Spinal cord (tissue), 10 donors: ENCODE data around the gene NCAPH2. TPM values are rescaled to one million over a fixed set of nuclear protein-coding genes. Genes with fewer than 3 reads are reported as not detected.

ENCODE experiments used
- DNase-seq, 6 donors: peaks; one replicate each; pipeline versions ENCODE4 v3.0.0 to v3.0.0-alpha.2; 2013 to 2015; ENCODE audit warnings: low spot score in 6 of 6, low read depth in 4 of 6
- H3K27ac ChIP-seq: one replicate; pipeline ENCODE4 v1.5.1; 2013; ENCODE audit warnings: low read depth, low read length, control low read depth
- H3K27me3 ChIP-seq: one replicate; pipeline ENCODE4 v1.6.1; 2013; ENCODE audit warnings: low read length; ENCODE audit not compliant: control insufficient read depth, insufficient read depth
- H3K36me3 ChIP-seq: one replicate; pipeline ENCODE4 v1.6.1; 2013; ENCODE audit warnings: low read length; ENCODE audit not compliant: control insufficient read depth, insufficient read depth
- H3K4me1 ChIP-seq: one replicate; pipeline ENCODE4 v1.6.1; 2013; ENCODE audit warnings: low read length; ENCODE audit not compliant: control insufficient read depth, insufficient read depth
- H3K4me3 ChIP-seq: one replicate; pipeline ENCODE4 v1.5.1; 2013; ENCODE audit warnings: low read depth, low read length, control low read depth
- H3K9me3 ChIP-seq: one replicate; pipeline ENCODE4 v1.6.1; 2013; ENCODE audit warnings: low read length; ENCODE audit not compliant: control insufficient read depth, insufficient read depth
- WGBS: methylation state at CpG from one replicate; pipeline ENCODE4 v1.1.5; 2013; ENCODE audit warnings: missing lambda C conversion rate; ENCODE audit not compliant: insufficient coverage; 5-methylcytosine and 5-hydroxymethylcytosine counted together
- polyA plus RNA-seq, 2 donors: library from polyadenylated mRNA; unstranded; fragments of 120-200 nt; gene quantifications; one replicate each; pipeline ENCODE4 v1.2.1, GENCODE V29; 2013; ENCODE audit not compliant: insufficient read length in 2 of 2
- total RNA-seq, 2 donors: library from RNA; depleted of rRNA in 1 of 2; stranded (reverse); fragments of 120-200 nt in 1 of 2; fragments of >200 nt in 1 of 2; gene quantifications; one replicate each; pipeline versions ENCODE4 v1.2.3 to v1.2.4, GENCODE V29; 2013 to 2014
- donor health status: healthy.

Gene NCAPH2
- total and polyA plus RNA-seq, 4 donors, result 32.8 to 86.9 (median 67.9) TPM

DNA sequence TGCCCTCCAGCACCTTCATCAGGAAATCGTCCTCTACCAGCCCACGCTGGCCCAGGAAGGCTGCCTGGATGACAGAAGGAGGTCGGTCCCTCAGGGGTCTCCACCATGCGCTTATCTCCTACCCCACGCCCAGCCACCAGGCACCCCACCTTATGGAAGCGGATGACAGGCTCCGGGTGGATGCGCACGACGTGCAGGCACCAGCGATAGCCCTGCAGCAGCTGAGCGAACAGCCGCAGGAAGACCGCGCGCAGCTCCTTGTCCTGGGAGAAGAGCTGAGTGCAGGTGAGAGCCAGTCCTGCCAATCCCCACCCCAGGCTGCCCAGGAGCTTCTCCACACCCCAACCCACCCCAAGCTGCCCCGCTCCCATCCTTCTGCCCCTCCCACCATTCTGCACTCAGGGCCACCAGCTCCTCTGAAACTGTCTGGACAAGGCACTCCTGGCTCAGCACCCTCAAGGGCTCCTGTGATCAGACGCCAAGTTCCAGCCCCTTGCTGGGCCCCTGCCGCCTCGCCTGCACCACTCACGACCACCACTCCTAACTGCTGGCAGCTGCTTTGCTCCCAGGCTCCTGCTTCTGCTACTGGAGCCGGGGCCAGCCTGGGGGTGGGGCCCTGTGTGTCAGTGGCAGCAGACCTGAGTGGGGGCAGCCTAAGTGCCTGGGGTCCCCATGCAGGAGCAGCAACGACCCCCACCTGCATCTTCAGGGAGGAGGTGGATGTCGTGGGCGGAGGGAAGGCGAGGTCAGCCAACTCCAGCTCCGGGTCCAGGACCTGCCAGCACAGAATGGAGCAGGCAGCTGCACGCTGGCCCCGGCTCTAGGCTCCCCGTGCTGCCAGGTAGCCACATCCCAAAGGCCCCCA, 42.7 kb upstream of the NCAPH2 start:
- DNase-seq, result no peak
- Histone ChIP-seq H3K4me1 (peaks cover 7% of the 10 kb centered on the region), H3K9me3 (no peaks in the 10 kb centered on the region), H3K4me3 (no peak overlapping the region), H3K36me3 (peaks cover 99% of the 10 kb centered on the region), H3K27ac (no peak overlapping the region), H3K27me3 (no peaks in the 10 kb centered on the region)
- WGBS, result 92% methylated on average over 25 of the region's 30 CpGs

DNA sequence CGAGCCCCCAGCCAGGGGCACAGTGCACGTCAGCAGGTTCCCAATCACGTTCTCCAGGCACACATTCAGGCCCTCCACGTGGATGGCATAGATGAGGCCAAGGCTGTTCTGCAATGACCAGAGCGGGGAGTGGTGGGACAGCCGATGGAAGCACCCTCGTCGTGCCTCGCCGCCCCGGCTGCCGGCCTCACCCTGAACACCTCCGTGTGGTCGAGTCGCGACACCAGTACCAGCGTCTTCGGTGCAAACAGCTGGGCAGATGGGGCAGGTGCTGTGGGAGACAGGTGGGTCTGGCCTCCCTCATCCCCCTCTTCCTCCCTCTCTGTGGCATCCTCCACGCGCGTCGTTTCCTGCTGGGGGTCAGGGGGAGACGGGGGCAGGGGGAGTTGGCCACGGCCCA, 40.7 kb upstream of the NCAPH2 start:
- H3K4me1 ChIP-seq, result peaks cover 26% of the 10 kb centered on the region
- peaks cover 99% of the 10 kb centered on the region for H3K36me3 ChIP-seq

DNA sequence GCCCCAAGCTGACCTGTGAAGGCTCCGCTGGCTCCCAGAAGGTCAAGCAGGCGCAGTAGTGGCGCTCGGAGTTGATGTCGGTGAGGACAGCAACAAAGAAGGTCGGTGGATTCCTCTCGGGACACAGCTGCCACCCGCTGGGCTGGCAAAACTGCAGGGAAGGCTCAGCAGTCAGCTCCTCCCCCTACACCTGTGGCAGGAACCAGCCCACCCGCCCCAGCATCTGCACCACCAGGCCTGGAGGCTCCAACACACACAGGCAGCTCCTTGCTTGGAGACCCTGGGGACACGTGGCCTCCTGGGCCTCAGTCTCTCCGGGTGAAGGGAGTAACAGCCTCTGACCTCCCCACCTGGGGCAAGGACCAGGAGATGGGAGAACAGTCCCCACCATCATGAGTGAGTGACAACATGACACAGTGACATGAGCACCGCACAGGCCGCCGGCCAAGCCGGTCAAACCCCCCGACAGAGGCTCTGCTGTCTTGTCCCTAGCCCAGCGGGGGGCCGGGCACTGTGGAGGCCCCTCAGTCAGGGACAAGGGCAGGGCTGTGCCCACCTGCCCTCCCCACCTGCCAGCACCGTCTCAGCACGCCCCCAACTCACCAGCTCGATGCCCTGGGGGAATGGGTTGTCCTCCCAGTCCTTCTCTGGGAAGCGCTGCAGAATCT, 40.1 kb upstream of the NCAPH2 start:
- peaks cover 32% of the 10 kb centered on the region for H3K4me1 ChIP-seq
- no peak overlapping the region for H3K4me3 ChIP-seq
- 91% methylated on average over 15 of the region's 22 CpGs for WGBS
- DNase-seq, result no peak
- H3K27me3 ChIP-seq, result no peaks in the 10 kb centered on the region
- no peak overlapping the region for H3K27ac ChIP-seq
- H3K9me3 ChIP-seq, result no peaks in the 10 kb centered on the region
- peaks cover 99% of the 10 kb centered on the region for H3K36me3 ChIP-seq

More for the DNA sequence above, 40.7 kb upstream of the NCAPH2 start:
- H3K4me3 ChIP-seq, result no peak overlapping the region
- WGBS, result 88% methylated on average over 7 of the region's 24 CpGs
- no peak overlapping the region for H3K27ac ChIP-seq
- no peak for DNase-seq
- H3K27me3 ChIP-seq, result no peaks in the 10 kb centered on the region
- H3K9me3 ChIP-seq, result no peaks in the 10 kb centered on the region

DNA sequence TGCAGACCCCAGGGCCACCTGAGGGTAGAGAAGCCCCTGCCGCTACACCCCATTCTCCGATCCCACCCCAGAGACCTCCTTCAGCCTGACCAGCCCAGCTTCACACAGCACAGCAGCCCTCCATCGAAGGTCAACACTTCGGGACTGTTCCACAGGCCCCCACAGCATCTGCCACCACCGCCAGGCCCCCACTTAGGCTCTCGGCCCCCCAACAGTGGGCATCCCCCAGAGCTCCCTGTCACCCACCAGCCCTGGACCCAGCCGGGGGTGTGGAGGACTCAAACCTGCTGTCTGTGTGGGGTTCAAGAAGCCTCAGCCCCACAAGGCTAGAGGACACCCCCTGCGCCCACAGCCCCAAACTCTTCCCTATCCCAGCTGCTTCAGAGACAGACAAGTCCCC, 39.4 kb upstream of the NCAPH2 start:
- no peaks in the 10 kb centered on the region for H3K9me3 ChIP-seq
- H3K27me3 ChIP-seq, result no peaks in the 10 kb centered on the region
- H3K27ac ChIP-seq, result no peak overlapping the region
- H3K4me3 ChIP-seq, result no peak overlapping the region
- 95% methylated on average over 6 of the region's 8 CpGs for WGBS
- H3K36me3 ChIP-seq, result peaks cover 95% of the 10 kb centered on the region
- peaks cover 39% of the 10 kb centered on the region for H3K4me1 ChIP-seq
- DNase-seq, result no peak

DNA sequence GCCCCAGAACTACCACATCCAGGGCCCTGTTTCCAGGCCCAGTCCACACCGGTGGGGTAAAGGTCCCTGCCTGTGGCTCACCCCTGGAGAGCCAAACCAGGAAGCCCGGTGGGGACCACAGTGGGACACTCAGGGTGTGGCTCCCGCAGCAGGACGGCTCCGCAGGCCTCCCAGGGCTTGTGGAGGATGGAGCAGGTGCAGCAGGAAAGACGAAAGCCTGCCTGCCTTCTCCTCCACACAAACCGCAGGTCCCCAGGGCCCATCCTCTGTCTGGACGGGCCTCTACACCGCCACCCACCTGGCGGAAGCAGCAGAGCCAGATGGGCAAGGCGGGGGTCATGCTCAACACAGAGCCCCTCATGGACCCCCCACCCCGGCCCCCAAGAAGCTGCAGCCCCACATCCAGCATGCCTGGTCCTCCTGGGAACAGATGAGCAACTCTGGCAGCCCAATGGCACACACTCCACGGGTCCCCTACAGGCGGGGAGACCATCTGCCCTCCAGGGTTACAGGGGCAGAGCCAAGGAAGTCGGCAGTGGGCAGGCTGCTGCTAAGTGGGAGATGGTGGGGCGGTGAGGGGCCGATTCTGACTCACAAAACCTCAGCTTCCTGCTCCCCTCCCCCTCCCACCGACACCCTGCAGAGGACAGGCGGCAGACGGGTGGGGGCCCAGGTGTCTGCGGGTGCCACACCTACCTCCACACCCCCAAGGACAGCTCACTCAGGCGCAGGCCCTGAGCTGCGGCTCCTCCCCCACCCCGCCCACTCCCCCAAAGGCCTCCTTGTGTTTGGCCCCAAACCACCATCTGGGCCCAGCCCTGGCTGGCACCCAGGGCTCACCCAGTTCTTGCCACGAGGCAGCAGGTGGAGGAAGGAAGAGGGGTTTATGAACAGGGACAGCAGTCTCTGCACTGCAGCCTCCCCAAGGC, 38.4 kb upstream of the NCAPH2 start:
- Histone ChIP-seq H3K27ac (no peak overlapping the region), H3K9me3 (no peaks in the 10 kb centered on the region), H3K27me3 (no peaks in the 10 kb centered on the region), H3K4me3 (no peak overlapping the region), H3K4me1 (peaks cover 44% of the 10 kb centered on the region), H3K36me3 (peaks cover 85% of the 10 kb centered on the region)
- DNase-seq, result no peak
- 56% methylated on average over 19 of the region's 25 CpGs for WGBS

DNA sequence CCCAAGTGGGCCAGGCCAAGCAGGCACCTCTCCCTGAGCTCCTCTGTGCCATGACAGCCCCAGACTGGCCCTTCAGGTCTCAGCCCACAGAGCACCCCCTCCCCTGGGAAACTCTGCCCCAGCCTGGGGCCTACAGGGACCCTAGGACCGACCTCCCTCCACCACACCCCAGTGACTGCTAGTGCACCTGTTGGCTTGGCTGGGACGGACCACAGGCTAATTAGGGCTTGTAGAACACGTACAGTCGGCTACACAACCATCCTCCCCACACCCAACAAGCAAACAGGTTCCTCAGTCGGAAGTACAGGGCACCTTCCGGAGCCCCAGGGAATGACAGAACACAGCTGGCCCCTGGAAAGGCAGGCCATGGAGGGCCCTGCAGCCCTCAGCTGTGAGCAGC, 37.5 kb upstream of the NCAPH2 start:
- H3K4me3 ChIP-seq, result no peak overlapping the region
- H3K4me1 ChIP-seq, result peaks cover 48% of the 10 kb centered on the region
- peaks cover 76% of the 10 kb centered on the region for H3K36me3 ChIP-seq
- H3K9me3 ChIP-seq, result no peaks in the 10 kb centered on the region
- WGBS, result 86% methylated on average over 6 of the region's 6 CpGs
- DNase-seq, result no peak
- H3K27me3 ChIP-seq, result no peaks in the 10 kb centered on the region
- no peak overlapping the region for H3K27ac ChIP-seq

DNA sequence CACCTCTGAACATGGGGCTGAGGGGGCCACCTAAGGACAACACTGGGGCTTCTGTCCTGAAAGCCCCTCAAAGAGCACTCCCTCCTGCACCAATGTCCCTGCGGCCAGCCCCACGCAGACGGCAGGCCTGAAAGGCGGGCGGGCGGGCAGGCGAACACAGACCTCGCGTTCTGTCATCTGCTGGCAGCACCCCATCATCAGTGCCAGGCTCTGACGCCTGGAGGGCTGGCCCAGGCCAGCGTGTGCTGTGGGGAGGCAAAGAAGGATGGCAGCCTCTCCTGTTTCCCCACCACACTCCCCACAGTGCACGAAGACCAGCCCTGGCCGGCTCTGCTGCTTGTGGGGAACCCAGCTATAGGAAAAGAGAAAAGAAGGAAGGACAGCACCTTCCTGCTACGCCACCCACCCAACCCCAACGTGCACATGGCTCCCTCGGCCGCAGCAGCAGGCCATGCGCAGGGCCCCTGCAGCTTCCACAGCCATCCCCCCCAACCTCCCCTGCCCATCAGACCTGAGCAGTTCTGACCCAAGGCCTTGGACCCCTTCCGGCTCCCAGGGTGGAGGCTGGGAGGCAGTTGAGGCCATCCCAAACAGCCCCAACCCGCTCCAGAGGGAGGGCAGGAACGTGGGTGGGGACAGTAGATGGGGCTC, 36.7 kb upstream of the NCAPH2 start:
- Histone ChIP-seq H3K36me3 (peaks cover 68% of the 10 kb centered on the region), H3K27me3 (no peaks in the 10 kb centered on the region), H3K9me3 (no peaks in the 10 kb centered on the region), H3K4me3 (no peak overlapping the region), H3K27ac (no peak overlapping the region), H3K4me1 (peaks cover 51% of the 10 kb centered on the region)
- 68% methylated on average over 9 of the region's 21 CpGs for WGBS
- DNase-seq, result no peak

DNA sequence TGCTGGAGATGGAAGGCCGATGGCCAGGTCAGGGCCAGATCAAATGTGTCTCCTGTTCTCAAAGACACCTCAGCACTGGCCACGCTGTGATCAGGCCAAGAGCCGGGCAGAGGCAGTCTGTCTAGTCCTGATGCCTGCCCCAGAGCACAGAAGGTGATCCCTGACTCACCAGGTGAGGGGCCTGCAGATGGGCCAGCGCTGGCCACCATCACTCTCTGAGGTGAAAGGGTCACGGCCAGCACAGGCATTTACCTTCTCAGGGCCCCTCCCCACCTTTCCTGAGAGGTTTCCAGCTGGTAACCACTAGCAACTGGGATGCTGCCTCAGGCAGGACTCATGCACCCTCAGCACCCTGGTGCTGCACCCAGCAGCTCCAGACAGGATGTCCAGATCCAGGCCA, 36.1 kb upstream of the NCAPH2 start:
- 79% methylated on average over 5 of the region's 5 CpGs for WGBS
- Histone ChIP-seq H3K9me3 (no peaks in the 10 kb centered on the region), H3K36me3 (peaks cover 62% of the 10 kb centered on the region), H3K27ac (no peak overlapping the region), H3K4me3 (no peak overlapping the region), H3K4me1 (peaks cover 51% of the 10 kb centered on the region), H3K27me3 (no peaks in the 10 kb centered on the region)
- DNase-seq, result no peak

DNA sequence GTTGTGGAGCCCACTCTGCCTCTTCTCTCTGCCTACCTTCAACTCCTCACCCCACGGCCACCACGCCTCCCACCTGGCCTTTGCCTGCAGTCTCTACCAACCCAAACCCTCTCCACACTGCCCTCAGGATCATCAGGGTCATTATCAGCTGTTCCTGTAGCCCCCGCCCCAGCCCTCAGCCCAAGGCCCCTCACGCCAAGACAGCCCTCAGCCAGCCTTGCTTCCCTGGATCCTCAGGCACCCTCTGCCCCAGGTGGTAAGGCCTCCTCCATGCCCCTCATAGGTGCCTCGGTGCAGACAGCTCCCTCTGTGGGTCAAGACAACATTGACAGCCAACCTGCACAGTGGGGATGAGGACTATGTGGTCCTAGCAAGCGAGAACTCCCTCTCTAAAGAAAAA, 34.9 kb upstream of the NCAPH2 start:
- H3K9me3 ChIP-seq, result no peaks in the 10 kb centered on the region
- 93% methylated on average over 5 of the region's 6 CpGs for WGBS
- no peak for DNase-seq
- no peak overlapping the region for H3K4me3 ChIP-seq
- no peaks in the 10 kb centered on the region for H3K27me3 ChIP-seq
- H3K27ac ChIP-seq, result no peak overlapping the region
- H3K4me1 ChIP-seq, result peaks cover 51% of the 10 kb centered on the region
- peaks cover 50% of the 10 kb centered on the region for H3K36me3 ChIP-seq
